HL-60 (cell line): Measurements from ENCODE around the gene SLC29A3.

Experiments used
- CTCF ChIP-seq: IDR thresholded peaks from one replicate; pipeline ENCODE4 v1.5.1; 2011; ENCODE audit warnings: low read length, control low read depth, inconsistent platforms; ENCODE audit not compliant: insufficient read depth
- POLR2AphosphoS5 ChIP-seq: IDR thresholded peaks from 2 replicates; pipeline ENCODE4 v1.6.1; 2012; ENCODE audit warnings: low read depth

- TF ChIP-seq CTCF = no peak
- no peak for TF ChIP-seq POLR2AphosphoS5
These were observed 31.6 kb upstream of the SLC29A3 start for GRCh38 chr10:71287456-71287855.
